Esophagus muscularis mucosa (tissue), 4 donors: ENCODE measurements around the gene CLDN15. TPM values are rescaled to one million over a fixed set of nuclear protein-coding genes. Genes with fewer than 3 reads are reported as not detected.
"Not testable (repeated sequence)": the region's sequence is repeated elsewhere in the genome, so short reads cannot be mapped to it uniquely, and the experiment has no call there.

Experiments used
- DNase-seq: peaks from one replicate; pipeline ENCODE4 v3.0.0-alpha.2; 2017; ENCODE audit errors: extremely low spot score
- H3K27ac ChIP-seq, 4 donors: fragments of 200-600 bp; sonication (generic); replicated peaks in 1 of 4; 1 replicate in 3 of 4; 2 replicates in 1 of 4; pipeline ENCODE4 v1.5.1; 2016 to 2019; ENCODE audit warnings: mild to moderate bottlenecking in 1 of 4
- H3K27me3 ChIP-seq, 4 donors: fragments of 200-600 bp; sonication (generic); one replicate each; pipeline versions ENCODE4 v1.5.1 to v1.6.0; 2016 to 2019
- H3K36me3 ChIP-seq, 4 donors: fragments of 200-600 bp; sonication (generic); one replicate each; pipeline ENCODE4 v1.5.1; 2016 to 2019
- H3K4me1 ChIP-seq, 4 donors: fragments of 200-600 bp; sonication (generic); one replicate each; pipeline ENCODE4 v1.5.1; 2016 to 2019
- H3K4me3 ChIP-seq, 4 donors: fragments of 200-600 bp; sonication (generic); 1 replicate in 2 of 4; 2 replicates in 2 of 4; pipeline ENCODE4 v1.5.1; 2016 to 2019; ENCODE audit warnings: mild to moderate bottlenecking in 4 of 4, moderate library complexity in 1 of 4
- H3K9me3 ChIP-seq, 4 donors: fragments of 200-600 bp; sonication (generic); 1 replicate in 3 of 4; 2 replicates in 1 of 4; pipeline ENCODE4 v1.5.1; 2016 to 2019
- EP300 ChIP-seq: sonication (generic); formaldehyde crosslinking; IDR thresholded peaks from one replicate; pipeline ENCODE4 v1.6.1; 2017; ENCODE audit warnings: antibody characterized with exemption
- POLR2A ChIP-seq: fragments of 450-650 bp; IDR thresholded peaks from one replicate; pipeline ENCODE4 v1.6.1; 2017; ENCODE audit warnings: antibody characterized with exemption, moderate library complexity, mild to moderate bottlenecking, low read depth
- POLR2AphosphoS5 ChIP-seq, 2 donors: sonication (generic); formaldehyde crosslinking; IDR thresholded peaks; one replicate each; pipeline ENCODE4 v1.6.1; 2017; ENCODE audit warnings: antibody characterized with exemption in 2 of 2
- WGBS: methylation state at CpG from one replicate; pipeline ENCODE4 v1.1.5; 2018; 5-methylcytosine and 5-hydroxymethylcytosine counted together
- intact Hi-C: fragments of 100-400 bp; cut with DNase I; formaldehyde crosslinking; loops from one replicate; pipeline ENCODE4 v1.15.1; 2023
- total RNA-seq, 4 donors: library from RNA; depleted of rRNA; stranded (reverse); fragments of >200 nt; gene quantifications; one replicate each; pipeline versions ENCODE4 v1.1.0 to v1.2.1, GENCODE V29; 2016
- TF ChIP-seq, protein P1 (sequence below), 3 experiments: fragments of 200-600 bp in 2 of 3; fragments of 450-650 bp in 1 of 3; sonication (generic) in 2 of 3; IDR thresholded peaks; one replicate each; pipeline ENCODE4 v1.5.1; 2017 to 2019; ENCODE audit warnings: antibody characterized with exemption in 3 of 3, mild to moderate bottlenecking in 2 of 3, moderate library complexity in 1 of 3

The CLDN15 gene
- total RNA-seq, 4 donors from 2014 or later = 5.3 to 9.1 (median 6.4) TPM

DNA sequence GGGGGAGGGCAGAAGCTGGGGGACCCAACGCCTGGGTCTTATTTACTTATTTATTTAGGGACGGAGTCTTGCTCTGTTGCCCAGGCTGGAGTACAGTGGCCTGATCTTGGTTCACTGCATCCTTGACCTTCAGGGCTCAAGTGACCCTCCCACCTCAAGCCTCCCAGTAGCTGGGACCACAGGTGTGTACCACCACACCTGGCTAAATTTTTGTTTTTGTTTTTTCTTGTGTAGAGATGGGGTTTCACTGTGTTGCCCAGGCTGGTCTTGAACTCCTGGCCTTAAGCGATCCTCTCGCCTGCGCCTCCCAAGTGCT is 35.0 kb downstream of the CLDN15 start:
- 83% methylated on average over 5 of the region's 5 CpGs for WGBS
- H3K27ac ChIP-seq = no peak overlapping the region
- peaks cover 8 to 12% (median 11%) of the 10 kb centered on the region in 4 donors for H3K4me1 ChIP-seq
- no peak overlapping the region for H3K4me3 ChIP-seq
- H3K9me3 ChIP-seq = no peaks in the 10 kb centered on the region
- no peak for DNase-seq
- H3K36me3 ChIP-seq = peaks cover 12 to 19% (median 18%) of the 10 kb centered on the region in 4 donors
- intact Hi-C loops = no loop called here
- H3K27me3 ChIP-seq = peaks cover 6 to 65% (median 28%) of the 10 kb centered on the region in 4 donors
- TF ChIP-seq POLR2AphosphoS5 (IDR thresholded peaks at IDR 0.05) (no peak), EP300 (no peak), POLR2A (no peak)
- TF ChIP-seq, protein P1, sequence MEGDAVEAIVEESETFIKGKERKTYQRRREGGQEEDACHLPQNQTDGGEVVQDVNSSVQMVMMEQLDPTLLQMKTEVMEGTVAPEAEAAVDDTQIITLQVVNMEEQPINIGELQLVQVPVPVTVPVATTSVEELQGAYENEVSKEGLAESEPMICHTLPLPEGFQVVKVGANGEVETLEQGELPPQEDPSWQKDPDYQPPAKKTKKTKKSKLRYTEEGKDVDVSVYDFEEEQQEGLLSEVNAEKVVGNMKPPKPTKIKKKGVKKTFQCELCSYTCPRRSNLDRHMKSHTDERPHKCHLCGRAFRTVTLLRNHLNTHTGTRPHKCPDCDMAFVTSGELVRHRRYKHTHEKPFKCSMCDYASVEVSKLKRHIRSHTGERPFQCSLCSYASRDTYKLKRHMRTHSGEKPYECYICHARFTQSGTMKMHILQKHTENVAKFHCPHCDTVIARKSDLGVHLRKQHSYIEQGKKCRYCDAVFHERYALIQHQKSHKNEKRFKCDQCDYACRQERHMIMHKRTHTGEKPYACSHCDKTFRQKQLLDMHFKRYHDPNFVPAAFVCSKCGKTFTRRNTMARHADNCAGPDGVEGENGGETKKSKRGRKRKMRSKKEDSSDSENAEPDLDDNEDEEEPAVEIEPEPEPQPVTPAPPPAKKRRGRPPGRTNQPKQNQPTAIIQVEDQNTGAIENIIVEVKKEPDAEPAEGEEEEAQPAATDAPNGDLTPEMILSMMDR (IDR thresholded peaks at IDR 0.05) = no peak

DNA sequence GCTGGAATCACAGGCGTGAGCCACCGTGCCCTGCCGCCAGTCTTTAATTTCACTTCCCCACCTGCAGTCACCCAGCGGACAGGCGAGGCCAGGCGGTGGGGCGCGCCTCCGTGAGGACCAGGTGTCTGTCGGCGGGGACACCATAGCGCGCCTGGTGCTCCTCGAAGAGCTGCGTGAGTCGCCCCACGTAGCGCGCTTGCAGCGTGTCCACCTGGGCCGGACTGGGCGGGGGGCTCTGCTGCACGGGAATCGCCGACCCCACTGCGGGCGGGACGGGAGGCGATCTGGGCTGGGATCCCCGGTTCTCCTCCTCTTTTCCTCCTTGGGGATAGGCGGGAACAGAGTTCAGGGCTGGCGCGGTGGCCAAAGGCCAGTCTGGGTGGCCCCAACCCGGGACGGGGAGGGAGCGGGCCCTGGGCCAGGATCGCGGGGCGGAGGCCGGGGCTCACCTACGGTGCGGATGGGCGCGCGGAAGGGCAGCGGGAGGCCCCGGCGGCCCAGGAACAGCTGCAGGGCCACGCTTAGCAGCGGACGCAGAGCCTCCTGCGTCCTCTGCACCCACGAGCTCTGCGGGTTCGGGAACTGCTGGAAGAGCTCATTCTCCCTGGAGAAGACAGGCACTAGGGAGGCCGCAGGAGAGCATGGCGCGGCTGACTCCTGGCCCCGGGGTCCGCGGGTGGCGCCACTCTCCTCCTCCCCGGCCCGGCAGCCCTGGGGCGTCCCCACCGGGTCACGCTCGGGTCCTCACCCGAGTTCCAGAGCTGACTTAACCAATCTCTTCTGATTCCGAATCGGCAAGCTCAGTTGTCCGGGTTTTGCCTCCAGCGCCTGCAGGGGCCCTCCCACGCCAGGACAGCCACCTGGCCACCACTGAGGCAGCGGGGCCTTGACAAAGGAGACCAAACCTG is 35.7 kb downstream of the CLDN15 start:
- intact Hi-C loops = no loop called here
- Histone ChIP-seq H3K9me3 (no peaks in the 10 kb centered on the region), H3K27me3 (peaks cover 6 to 72% (median 30%) of the 10 kb centered on the region in 4 donors), H3K4me1 (peaks cover 8 to 12% (median 11%) of the 10 kb centered on the region in 4 donors), H3K27ac (no peak overlapping the region), H3K4me3 (peak overlapping the region; percentile 11 to 37 (median 25)), H3K36me3 (peaks cover 9 to 13% (median 11%) of the 10 kb centered on the region in 4 donors)
- DNase-seq = no peak
- WGBS = 23% methylated on average over 24 of the region's 75 CpGs
- TF ChIP-seq POLR2AphosphoS5 (IDR thresholded peaks at IDR 0.05) = no peak

DNA sequence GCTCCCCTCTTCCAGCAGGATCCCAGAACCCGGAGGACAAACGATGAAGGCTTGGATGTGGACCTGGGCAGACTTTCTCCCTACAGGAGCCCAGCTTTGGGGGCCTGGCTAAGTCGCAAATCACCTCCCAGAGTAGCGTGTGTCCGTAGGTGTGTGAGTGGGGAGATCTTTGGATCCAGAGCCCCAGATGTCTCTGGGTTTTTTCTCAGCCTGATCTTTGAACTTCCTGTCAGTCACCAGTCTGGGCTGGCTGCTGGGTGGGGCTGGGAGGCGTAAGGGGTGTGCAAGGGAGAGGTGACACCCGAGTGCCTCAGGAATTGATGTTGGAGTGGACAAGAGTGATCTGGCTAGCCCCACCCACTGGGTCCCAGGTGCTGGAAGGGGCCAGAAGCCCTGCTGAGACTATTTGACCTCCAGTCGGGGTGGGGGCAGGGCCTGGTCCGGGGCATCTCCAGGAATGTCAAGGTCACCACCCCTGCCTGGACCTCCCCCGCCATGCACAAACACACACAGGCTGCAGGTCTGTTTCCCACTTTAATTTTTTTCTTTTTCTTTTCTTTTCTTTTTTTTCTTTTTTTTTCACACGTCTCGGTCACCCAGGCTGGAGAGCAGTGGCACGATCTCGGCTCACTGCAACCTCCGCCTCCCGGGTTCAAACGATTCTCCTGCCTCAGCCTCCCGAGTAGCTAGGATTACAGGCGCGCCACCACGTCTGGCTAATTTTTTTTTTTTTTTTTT is 36.6 kb downstream of the CLDN15 start, which contains the start of gene MOGAT3:
Gene MOGAT3 (minus strand): TSS at position 175 of the 738 bp plus-strand sequence. CDS start 182 bp downstream, outside the sequence.
- intact Hi-C loops = no loop called here
- no peak for DNase-seq
- Histone ChIP-seq H3K27ac (no peak within 1 kb of the TSS), H3K9me3 (no peaks in the 10 kb centered on the region), H3K36me3 (peaks cover 2 to 4% (median 3%) of the 10 kb centered on the region in 4 donors), H3K27me3 (peaks cover 6 to 81% (median 32%) of the 10 kb centered on the region in 4 donors), H3K4me3 (peak within 1 kb of the TSS; percentile 11 to 37 (median 25)), H3K4me1 (peaks cover 8 to 12% (median 11%) of the 10 kb centered on the region in 4 donors)
- TF ChIP-seq POLR2A = no peak
- TF ChIP-seq, protein P1 (IDR thresholded peaks at IDR 0.05) = no peak
- TF ChIP-seq POLR2AphosphoS5 (IDR thresholded peaks at IDR 0.05) = no peak
- no peak for TF ChIP-seq EP300
- WGBS = 41% methylated on average over 19 of the region's 21 CpGs

DNA sequence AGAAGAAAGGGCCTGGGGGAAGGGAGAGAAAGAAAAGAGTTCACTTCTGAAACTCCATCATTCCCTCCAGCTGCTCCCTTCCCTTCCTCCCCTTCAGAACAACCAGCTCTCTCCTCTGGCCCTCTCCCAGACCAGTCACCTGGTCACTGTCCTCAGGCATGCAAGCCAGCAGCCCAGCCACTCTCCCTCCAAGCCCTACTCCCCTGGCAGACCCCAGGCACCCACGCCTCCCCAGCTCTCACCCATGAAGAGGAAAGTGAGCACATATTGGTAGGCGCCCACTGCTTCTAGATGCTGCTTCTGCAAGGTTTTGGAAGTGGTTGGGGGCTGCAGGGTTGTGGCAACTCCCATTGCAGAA is 37.1 kb downstream of the CLDN15 start:
- 93% methylated on average over 2 of the region's 2 CpGs for WGBS
- no peaks in the 10 kb centered on the region for H3K9me3 ChIP-seq
- peaks cover 8 to 12% (median 11%) of the 10 kb centered on the region in 4 donors for H3K4me1 ChIP-seq
- no peak overlapping the region for H3K27ac ChIP-seq
- H3K36me3 ChIP-seq = no peaks in the 10 kb centered on the region
- peaks cover 6 to 86% (median 32%) of the 10 kb centered on the region in 4 donors for H3K27me3 ChIP-seq
- DNase-seq = no peak
- TF ChIP-seq POLR2A (no peak), EP300 (no peak), POLR2AphosphoS5 (IDR thresholded peaks at IDR 0.05) (no peak)
- TF ChIP-seq, protein P1 (IDR thresholded peaks at IDR 0.05) = no peak
- no peak overlapping the region for H3K4me3 ChIP-seq
- intact Hi-C loops = no loop called here

DNA sequence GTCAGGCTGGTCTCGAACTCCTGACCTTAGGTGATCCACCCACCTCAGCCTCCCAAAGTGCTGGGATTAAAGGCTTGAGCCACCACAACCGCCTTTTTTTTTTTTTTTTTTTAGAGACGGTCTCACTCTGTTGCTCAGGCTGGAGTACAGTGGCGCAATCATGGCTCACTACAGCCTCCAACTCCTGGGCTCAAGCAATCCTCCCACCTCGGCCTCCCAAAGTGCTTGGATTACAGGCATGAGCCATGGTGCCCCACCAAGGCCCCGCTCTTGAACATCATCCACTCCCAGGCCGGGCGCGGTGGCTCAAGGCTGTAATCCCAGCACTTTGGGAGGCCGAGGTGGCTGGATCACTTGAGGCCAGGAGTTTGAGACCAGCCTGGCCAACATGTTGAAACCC is 38.1 kb downstream of the CLDN15 start:
- intact Hi-C loops = loop anchor here (10.0 kb wide), 1 partner anchor 55 kb away; no protein-coding TSS in a partner anchor
- H3K9me3 ChIP-seq, H3K36me3 ChIP-seq, H3K4me3 ChIP-seq, H3K27ac ChIP-seq, DNase-seq: not testable (repeated sequence)
- H3K4me1 ChIP-seq = peaks cover 8 to 12% (median 11%) of the 10 kb centered on the region in 4 donors
- WGBS = 95% methylated on average over 10 of the region's 10 CpGs
- H3K27me3 ChIP-seq = peaks cover 6 to 94% (median 32%) of the 10 kb centered on the region in 4 donors
